Measurements from ENCODE around the gene ZNF619.

Gene ZNF619

GRCh38 chr3:40534283-40534682 is 57.4 kb downstream of the ZNF619 start:
- DNase-seq (ENCODE audit: low spot score): no peak
